Measurements from ENCODE around the gene GORASP1.

GORASP1 gene

GRCh38 chr3:39107388-39108199, at the start of gene GORASP1, which contains the start of gene TTC21A:
TSS of gene GORASP1 (minus strand) at chr3:39107627. CDS start at chr3:39107541, 86 bp downstream.
TSS of gene TTC21A (plus strand) at chr3:39107680. CDS start at chr3:39107838, 158 bp downstream.
- DNase-seq (ENCODE audit: low spot score), result peak; percentile 93

- no peak for DNase-seq (ENCODE audit: low spot score)
These were observed 49.0 kb upstream of the GORASP1 start for GRCh38 chr3:39156421-39156820.

DNA sequence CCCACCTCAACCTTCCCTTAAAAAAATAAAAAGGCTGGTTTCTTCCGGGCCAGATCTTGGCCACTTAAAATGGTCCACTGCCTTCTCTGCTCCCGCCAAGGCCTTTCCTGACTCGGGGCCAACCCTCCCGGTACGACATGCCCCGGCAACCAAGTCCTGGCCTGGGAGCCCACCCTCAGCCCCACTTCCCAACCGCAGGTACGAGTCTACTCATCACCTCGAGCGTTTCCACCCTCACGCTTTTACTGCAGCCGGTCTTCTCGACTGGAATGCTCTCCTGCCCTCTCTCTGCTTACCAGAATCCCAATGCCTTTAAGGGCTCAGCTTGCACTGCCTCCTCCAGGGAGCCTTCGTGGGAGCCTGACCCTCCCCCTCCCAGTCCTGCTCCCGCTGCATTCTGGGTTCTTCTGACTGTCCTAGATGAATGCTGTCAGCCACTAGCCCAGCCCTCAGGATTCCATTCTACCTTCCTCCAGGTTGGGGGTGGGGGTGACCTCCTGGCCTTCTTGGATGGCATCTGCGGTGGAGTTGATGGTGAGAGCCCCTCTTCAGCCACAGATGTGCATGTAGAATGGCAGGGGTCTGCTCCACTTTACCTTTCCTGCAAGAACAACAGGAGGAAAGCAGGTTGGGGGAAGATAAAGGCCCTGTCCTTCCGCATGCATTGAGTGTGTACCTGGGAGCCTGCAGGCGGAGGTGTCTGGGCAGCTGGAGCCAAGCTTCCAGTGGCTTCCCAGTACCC, 47.0 kb upstream of the GORASP1 start:
- DNase-seq (ENCODE audit: low spot score), result no peak

- DNase-seq (ENCODE audit: low spot score), result no peak
These were observed 46.5 kb upstream of the GORASP1 start for GRCh38 chr3:39153977-39154279.

DNA sequence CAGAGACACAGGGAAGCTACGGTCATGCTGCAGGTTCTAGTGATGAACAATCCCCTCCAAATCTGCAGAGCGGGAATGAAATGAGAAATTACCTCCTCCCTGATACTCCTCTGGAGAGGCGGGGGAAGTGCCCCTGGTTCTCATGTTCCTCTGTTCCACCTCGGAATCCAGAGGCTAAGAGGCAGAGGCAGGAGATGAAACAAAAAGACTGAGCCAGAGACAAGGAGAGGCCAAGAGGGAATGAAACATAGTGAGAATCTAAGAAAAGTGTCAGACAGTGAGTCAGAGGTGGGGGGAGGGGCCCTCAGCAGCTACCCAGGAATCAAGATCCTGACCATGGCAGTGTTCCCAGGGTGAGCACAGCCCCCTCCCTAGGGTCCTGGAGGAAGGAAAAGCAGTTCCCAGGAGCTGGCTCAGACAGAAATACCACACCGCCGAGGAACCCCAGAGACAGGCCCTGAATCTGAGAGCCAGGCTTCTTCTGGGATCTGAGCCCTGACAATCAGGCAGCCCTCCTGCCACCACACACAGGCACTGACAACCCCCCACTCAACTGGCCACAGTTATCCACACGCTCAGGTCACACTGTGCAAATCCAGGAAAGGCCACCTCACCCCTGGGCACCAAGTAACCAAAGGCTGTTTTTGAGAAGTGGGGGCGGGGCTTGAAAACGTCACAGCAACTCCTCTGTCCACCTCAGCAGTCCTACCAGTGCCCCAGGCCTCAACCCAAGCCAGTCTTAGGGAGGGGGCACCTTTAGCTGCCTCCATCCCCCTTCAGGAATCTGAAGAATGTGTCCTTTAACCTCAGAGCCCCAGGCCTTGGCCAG, 43.6 kb upstream of the GORASP1 start:
- DNase-seq (ENCODE audit: low spot score), result peak; percentile 70

- no peak for DNase-seq (ENCODE audit: low spot score)
These were observed 42.8 kb upstream of the GORASP1 start for GRCh38 chr3:39150148-39150802.

GRCh38 chr3:39149498-39150147, 42.2 kb upstream of the GORASP1 start:
- no peak for DNase-seq (ENCODE audit: low spot score)

GRCh38 chr3:39149059-39149455, 41.6 kb upstream of the GORASP1 start:
- DNase-seq (ENCODE audit: low spot score), result no peak

- DNase-seq (ENCODE audit: low spot score), result no peak
These were observed 41.1 kb upstream of the GORASP1 start for GRCh38 chr3:39148435-39149058.

GRCh38 chr3:39147711-39148434, 40.4 kb upstream of the GORASP1 start:
- DNase-seq (ENCODE audit: low spot score), result no peak

DNA sequence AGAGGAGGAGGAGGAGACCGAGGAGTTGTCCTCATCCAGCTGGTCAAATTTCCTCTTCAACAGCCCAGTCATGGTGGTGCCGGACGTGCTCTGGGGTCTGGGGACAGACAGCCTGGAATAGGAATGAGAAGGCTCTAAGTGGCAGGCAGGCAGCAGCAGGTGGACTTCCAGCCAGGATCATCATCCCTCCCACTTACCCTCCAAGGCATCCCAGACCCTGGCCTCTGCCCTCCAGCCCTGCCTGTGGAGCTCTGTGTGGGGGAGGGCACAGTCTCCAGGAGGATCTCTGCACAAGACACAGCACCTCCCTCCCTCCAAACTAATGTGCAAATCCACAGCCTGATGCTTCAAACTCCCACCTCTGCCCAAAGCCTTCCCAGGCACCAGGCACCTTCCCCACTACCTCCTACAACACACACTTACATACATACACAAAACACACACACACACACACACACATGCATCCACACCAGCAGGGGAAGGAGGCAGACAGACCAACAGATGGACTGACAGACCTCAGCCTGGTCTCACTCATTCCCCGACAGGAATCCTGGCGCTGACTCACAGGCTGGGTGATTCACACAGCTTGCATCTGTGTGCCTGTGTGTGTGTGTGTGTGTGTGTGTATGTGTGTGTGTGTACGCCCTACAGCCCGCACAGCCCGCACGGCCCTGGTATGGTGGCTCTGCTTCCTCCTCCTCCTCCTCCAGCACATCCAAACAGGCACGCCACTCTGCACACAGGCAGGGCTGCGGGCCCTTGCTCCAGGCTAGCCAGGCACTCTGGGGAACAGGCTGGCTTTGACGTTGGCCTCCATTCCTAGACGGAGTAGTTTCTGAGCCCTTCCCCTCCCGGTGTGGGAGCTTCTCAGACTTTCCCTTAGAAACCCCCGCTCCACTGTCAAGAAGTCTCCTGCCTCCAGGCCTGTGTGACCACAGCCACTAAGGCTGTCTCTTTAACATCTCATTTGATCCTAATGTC, 39.5 kb upstream of the GORASP1 start:
- DNase-seq (ENCODE audit: low spot score), result no peak

- no peak for DNase-seq (ENCODE audit: low spot score)
These were observed 38.7 kb upstream of the GORASP1 start for GRCh38 chr3:39146083-39146501.

DNA sequence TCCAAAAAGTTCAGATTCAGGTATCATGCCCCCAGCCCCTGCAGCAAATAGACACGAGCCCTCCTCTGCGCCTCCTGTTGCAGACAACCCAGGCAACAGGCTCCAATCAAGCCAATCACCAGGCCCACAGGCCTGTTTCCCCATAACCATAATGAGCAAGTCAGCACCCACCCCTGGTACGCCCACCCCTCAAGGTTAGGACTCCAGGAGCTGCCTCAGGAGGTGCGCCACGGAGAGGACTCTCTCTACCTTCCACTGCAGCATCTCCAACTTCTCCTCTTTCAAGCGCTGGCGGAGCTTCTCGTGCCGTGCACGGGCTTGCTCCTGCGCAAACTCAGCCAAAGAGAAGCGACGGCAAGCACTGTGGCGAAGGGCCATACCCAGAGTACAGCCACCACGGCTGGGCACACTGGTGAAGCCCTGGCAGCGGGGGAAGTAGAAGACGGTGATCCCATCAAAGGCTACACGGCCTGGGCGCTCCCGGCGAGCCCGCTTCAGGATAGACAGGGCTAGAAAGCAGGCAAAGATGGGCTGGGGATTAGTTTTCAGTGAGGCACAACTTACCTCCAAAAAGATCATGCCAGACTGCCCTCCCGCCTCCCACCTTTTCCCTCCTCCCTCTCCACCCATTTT, 37.4 kb upstream of the GORASP1 start:
- DNase-seq (ENCODE audit: low spot score), result no peak

GRCh38 chr3:39144095-39144747, 36.8 kb upstream of the GORASP1 start:
- DNase-seq (ENCODE audit: low spot score), result no peak

DNA sequence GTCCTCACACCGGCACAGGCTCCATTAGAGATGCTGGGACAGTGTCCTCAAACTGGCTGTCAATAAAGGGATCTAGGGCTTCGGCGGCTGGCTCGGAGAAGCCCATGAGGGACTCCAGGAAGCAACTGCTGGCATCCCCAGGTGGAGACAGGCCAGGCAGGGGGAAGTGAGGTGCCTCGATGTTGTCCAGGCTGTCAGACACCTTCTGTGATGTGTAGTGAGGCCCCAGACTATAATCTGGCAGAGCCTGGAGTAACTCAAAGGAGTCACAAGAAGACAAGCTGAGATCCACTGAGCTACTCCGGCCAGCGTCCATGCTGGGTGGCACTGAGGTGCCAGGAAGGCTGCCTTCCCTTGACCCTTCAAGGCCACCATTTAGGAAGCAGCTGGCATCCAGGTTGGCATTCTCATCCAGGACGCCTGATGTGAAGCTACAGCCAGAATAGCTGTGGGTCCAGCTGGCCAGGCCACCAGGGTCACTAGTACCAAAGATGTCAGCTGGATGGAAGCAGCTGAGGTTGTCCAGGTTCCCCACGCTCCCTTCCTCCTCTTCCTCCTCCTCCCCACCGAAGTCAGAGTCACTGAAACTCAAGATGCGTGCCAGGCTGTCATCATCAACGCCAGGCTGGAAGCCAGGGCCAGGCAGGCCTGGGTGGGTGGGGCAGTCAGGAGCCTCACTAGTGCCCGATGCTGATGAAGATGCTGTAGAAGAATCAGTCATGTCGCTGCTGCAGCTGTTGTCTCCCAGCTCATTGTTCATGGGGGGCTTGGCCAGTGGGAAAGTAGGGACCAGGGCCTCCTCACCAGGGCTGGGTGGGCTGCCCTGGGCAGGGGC, 35.8 kb upstream of the GORASP1 start:
- no peak for DNase-seq (ENCODE audit: low spot score)

GRCh38 chr3:39142067-39142466, 34.6 kb upstream of the GORASP1 start:
- no peak for DNase-seq (ENCODE audit: low spot score)
